Caki2 (cell line): ENCODE results near the gene ARHGAP4. TPM values are rescaled to one million over a fixed set of nuclear protein-coding genes. Genes with fewer than 3 reads are reported as not detected.

Experiments
- DNase-seq: peaks from one replicate; pipeline ENCODE4 v3.0.0-alpha.2; 2015; ENCODE audit warnings: low read depth
- in situ Hi-C: cut with HindIII; loops from 2 replicates; pipeline ENCODE4 v1.10.0; 2016; ENCODE audit warnings: low sequenced_read_pairs, low pct_unique_long_range_greater_than_20kb, mixed read lengths
- total RNA-seq: library from RNA; depleted of rRNA; stranded (reverse); fragments of >200 nt; shearing (Covaris generic); gene quantifications from 2 replicates; pipeline ENCODE4 v1.2.3, GENCODE V29; 2014; ENCODE audit warnings: low replicate concordance

The ARHGAP4 gene
- total RNA-seq, 1 experiment from 2014 or later = 15.3 TPM

- in situ Hi-C loops = no loop called here
Measured at GRCh38 chrX:153948847-153949805, 23.1 kb upstream of the ARHGAP4 start.

GRCh38 chrX:153948002-153948466 is 22.0 kb upstream of the ARHGAP4 start:
- in situ Hi-C loops = no loop called here
- DNase-seq = no peak

More at GRCh38 chrX:153948847-153949805, 23.1 kb upstream of the ARHGAP4 start:
- DNase-seq = no peak

GRCh38 chrX:153947009-153947769 is 21.1 kb upstream of the ARHGAP4 start:
- DNase-seq = peak; percentile 58
- in situ Hi-C loops = no loop called here

GRCh38 chrX:153945956-153946943 is 20.2 kb upstream of the ARHGAP4 start:
- no peak for DNase-seq

GRCh38 chrX:153944800-153945150 is 18.7 kb upstream of the ARHGAP4 start:
- in situ Hi-C loops = no loop called here
- no peak for DNase-seq

More at GRCh38 chrX:153945956-153946943, 20.2 kb upstream of the ARHGAP4 start:
- in situ Hi-C loops = no loop called here

- in situ Hi-C loops = no loop called here
- no peak for DNase-seq
Measured at GRCh38 chrX:153944140-153944799, 18.2 kb upstream of the ARHGAP4 start, which contains the start of gene RENBP. TSS of gene RENBP (minus strand) at chrX:153944643. CDS start at chrX:153944610, 33 bp downstream.

- no peak for DNase-seq
- in situ Hi-C loops = no loop called here
Measured at GRCh38 chrX:153941336-153942252, 15.5 kb upstream of the ARHGAP4 start.

- DNase-seq = no peak
- in situ Hi-C loops = no loop called here
Measured at GRCh38 chrX:153939573-153939972, 13.5 kb upstream of the ARHGAP4 start.

GRCh38 chrX:153938226-153938786 is 12.2 kb upstream of the ARHGAP4 start:
- DNase-seq = no peak
- in situ Hi-C loops = no loop called here

GRCh38 chrX:153937056-153937455 is 11.0 kb upstream of the ARHGAP4 start:
- DNase-seq = no peak
- in situ Hi-C loops = no loop called here

GRCh38 chrX:153935326-153935851 is 9.3 kb upstream of the ARHGAP4 start:
- DNase-seq = no peak
- in situ Hi-C loops = no loop called here

- DNase-seq = peak; percentile 59
- in situ Hi-C loops = no loop called here
Measured at GRCh38 chrX:153934762-153935325, 8.8 kb upstream of the ARHGAP4 start, which contains the start of gene NAA10. TSS of gene NAA10 (minus strand) at chrX:153935037. CDS start at chrX:153934904, 133 bp downstream.

- in situ Hi-C loops = no loop called here
- DNase-seq = no peak
Measured at GRCh38 chrX:153934148-153934761, 8.2 kb upstream of the ARHGAP4 start.

- no peak for DNase-seq
Measured at GRCh38 chrX:153933748-153934147, 7.7 kb upstream of the ARHGAP4 start.

GRCh38 chrX:153932220-153932915 is 6.3 kb upstream of the ARHGAP4 start:
- DNase-seq = no peak
- in situ Hi-C loops = no loop called here

More at GRCh38 chrX:153933748-153934147, 7.7 kb upstream of the ARHGAP4 start:
- in situ Hi-C loops = no loop called here
